Type B pancreatic cell (in vitro differentiated cells): Measurements from ENCODE around the gene REV1. TPM values are rescaled to one million over a fixed set of nuclear protein-coding genes. Genes with fewer than 3 reads are reported as not detected.
"Not testable (repeated sequence)": the region's sequence is repeated elsewhere in the genome, so short reads cannot be mapped to it uniquely, and the experiment has no call there.

Experiments used
- DNase-seq: peaks from one replicate; pipeline ENCODE4 v3.0.0; 2021; ENCODE audit warnings: mixed read lengths; ENCODE audit not compliant: unreplicated experiment; ENCODE audit errors: extremely low spot score
- H3K27ac Mint-ChIP-seq: 2 replicates; pipeline ENCODE4 v1.8.0; 2021; ENCODE audit warnings: mild to moderate bottlenecking, mixed read lengths
- H3K27me3 Mint-ChIP-seq: 2 replicates; pipeline ENCODE4 v1.8.0; 2021; ENCODE audit warnings: mixed read lengths
- H3K36me3 Mint-ChIP-seq: 2 replicates; pipeline ENCODE4 v1.8.0; 2021; ENCODE audit warnings: mixed read lengths
- H3K4me1 Mint-ChIP-seq: one replicate; pipeline ENCODE4 v1.8.0; 2021; ENCODE audit warnings: mixed read lengths; ENCODE audit not compliant: unreplicated experiment
- H3K4me3 Mint-ChIP-seq: 2 replicates; pipeline ENCODE4 v1.8.0; 2021; ENCODE audit warnings: mild to moderate bottlenecking, mixed read lengths
- H3K9me3 Mint-ChIP-seq: 2 replicates; pipeline ENCODE4 v1.8.0; 2021; ENCODE audit warnings: mixed read lengths
- total RNA-seq: library from RNA; stranded (reverse); gene quantifications from 2 replicates; pipeline ENCODE4 v1.2.1, GENCODE V29; 2021; ENCODE audit warnings: low replicate concordance
- TF ChIP-seq, protein P1 (sequence below): fragments of 200-600 bp; sonication (generic); conservative IDR thresholded peaks from 2 replicates; pipeline ENCODE4 v1.5.0; 2021; ENCODE audit warnings: antibody characterized with exemption, mild to moderate bottlenecking

REV1 gene
- total RNA-seq, 1 donor from 2014 or later = 42.6 TPM

DNA sequence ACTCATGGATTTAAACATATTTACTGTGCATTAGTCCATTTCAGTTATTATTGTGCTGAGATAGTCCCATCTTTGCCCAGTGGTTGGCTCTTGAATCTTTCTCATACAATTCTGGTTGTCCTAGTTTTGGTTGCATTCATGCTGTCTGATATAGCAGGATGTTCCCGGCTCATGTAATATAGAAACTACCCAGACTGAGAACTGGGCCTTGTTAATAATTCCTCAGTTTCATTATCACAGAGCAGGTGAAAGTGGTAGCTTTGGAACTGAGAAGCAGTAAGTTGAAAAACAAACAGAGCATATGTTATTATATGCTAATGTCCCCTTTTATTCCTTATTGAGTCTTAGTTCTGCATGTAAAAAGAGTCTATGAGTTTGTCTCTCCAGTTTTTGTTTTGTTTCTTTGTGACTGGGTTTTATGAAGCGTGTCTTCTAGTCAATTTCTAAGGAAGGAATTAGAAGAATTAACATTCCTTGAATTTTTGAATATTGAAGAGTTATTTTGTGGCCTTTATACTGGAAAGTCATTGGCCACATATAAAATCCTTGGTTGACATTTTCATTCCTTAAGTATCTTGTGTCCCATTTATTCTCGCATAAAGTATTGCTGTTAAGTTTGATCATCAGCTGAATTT lies 109.3 kb downstream of the REV1 start:
- H3K27ac Mint-ChIP-seq = no peak overlapping the region
- H3K36me3 Mint-ChIP-seq = peaks cover 45% of the 10 kb centered on the region
- no peaks in the 10 kb centered on the region for H3K4me1 Mint-ChIP-seq
- DNase-seq = no peak
- H3K9me3 Mint-ChIP-seq = no peaks in the 10 kb centered on the region
- TF ChIP-seq, protein P1, sequence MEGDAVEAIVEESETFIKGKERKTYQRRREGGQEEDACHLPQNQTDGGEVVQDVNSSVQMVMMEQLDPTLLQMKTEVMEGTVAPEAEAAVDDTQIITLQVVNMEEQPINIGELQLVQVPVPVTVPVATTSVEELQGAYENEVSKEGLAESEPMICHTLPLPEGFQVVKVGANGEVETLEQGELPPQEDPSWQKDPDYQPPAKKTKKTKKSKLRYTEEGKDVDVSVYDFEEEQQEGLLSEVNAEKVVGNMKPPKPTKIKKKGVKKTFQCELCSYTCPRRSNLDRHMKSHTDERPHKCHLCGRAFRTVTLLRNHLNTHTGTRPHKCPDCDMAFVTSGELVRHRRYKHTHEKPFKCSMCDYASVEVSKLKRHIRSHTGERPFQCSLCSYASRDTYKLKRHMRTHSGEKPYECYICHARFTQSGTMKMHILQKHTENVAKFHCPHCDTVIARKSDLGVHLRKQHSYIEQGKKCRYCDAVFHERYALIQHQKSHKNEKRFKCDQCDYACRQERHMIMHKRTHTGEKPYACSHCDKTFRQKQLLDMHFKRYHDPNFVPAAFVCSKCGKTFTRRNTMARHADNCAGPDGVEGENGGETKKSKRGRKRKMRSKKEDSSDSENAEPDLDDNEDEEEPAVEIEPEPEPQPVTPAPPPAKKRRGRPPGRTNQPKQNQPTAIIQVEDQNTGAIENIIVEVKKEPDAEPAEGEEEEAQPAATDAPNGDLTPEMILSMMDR = no peak
- H3K27me3 Mint-ChIP-seq = no peaks in the 10 kb centered on the region
- H3K4me3 Mint-ChIP-seq = no peak overlapping the region

DNA sequence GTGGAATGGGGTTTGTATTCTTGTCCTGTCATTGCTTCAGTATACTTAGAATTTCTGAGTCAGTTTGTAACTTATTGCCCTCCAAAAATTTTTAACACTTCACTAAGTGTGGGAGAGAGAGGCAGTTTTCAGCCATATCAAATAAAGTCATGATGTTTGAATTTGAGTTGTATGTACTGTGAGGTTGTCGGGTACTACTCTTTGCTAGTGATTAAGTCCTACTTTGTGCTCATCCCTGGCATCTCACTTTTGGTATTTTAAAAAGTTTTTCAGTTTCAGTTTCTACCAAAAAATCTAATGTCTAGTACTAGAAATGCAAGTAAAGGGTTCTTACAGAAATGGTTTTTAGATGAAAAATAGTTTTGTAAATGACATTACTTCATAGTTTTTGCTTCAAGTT lies 111.9 kb downstream of the REV1 start:
- DNase-seq = no peak
- TF ChIP-seq, protein P1 = no peak
- no peak overlapping the region for H3K4me3 Mint-ChIP-seq
- H3K27ac Mint-ChIP-seq = no peak overlapping the region
- H3K27me3 Mint-ChIP-seq = no peaks in the 10 kb centered on the region
- no peaks in the 10 kb centered on the region for H3K4me1 Mint-ChIP-seq
- H3K9me3 Mint-ChIP-seq = peaks cover 4% of the 10 kb centered on the region
- peaks cover 56% of the 10 kb centered on the region for H3K36me3 Mint-ChIP-seq

DNA sequence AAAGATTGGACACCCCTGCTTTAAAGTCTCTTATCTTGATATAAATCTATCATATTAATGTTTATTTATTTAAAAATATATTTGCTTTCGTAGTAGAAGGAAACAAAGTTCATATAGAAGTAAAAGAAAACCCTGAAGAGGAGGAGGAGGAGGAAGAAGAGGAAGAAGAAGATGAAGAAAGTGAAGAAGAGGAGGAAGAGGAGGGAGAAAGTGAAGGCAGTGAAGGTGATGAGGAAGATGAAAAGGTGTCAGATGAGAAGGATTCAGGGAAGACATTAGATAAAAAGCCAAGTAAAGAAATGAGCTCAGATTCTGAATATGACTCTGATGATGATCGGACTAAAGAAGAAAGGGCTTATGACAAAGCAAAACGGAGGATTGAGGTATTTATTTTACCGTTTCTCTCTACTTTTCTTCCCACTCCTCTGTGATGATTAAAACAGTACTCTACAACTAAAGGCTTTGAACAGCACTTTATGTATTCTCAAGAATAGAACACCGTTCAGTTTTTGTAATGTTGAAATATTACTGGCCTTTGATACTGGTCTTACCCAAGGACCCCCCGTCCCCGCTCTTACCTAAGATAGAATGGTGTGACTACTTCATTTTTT lies 113.5 kb downstream of the REV1 start:
- TF ChIP-seq, protein P1 = no peak
- H3K9me3 Mint-ChIP-seq = peaks cover 4% of the 10 kb centered on the region
- no peak for DNase-seq
- no peaks in the 10 kb centered on the region for H3K27me3 Mint-ChIP-seq
- H3K4me3 Mint-ChIP-seq = no peak overlapping the region
- H3K27ac Mint-ChIP-seq = no peak overlapping the region
- no peaks in the 10 kb centered on the region for H3K4me1 Mint-ChIP-seq
- peaks cover 60% of the 10 kb centered on the region for H3K36me3 Mint-ChIP-seq

DNA sequence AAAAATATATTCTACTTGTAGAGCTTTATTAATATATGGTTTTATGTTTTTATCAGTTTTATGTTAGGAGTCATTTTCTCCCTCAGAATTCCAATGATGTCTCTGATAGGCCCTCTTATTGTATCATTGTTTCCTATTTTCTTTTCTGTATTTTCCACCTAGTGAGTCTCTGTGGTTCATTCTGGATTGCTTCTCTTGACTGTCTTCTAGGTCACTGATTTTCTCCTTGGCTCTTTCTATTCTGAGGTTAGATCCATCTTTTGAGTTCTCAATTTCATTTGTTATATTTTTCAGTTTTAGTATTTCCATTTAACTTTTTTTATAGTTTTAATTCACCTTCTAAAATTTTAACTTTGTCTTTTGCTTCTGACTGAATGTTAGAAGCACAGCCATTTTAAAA lies 115.1 kb downstream of the REV1 start:
- no peak for DNase-seq
- Mint-ChIP-seq H3K9me3 (peaks cover 4% of the 10 kb centered on the region), H3K4me3 (no peak overlapping the region), H3K27ac (no peak overlapping the region), H3K4me1 (no peaks in the 10 kb centered on the region), H3K36me3 (peaks cover 52% of the 10 kb centered on the region), H3K27me3 (no peaks in the 10 kb centered on the region)
- TF ChIP-seq, protein P1 = no peak

DNA sequence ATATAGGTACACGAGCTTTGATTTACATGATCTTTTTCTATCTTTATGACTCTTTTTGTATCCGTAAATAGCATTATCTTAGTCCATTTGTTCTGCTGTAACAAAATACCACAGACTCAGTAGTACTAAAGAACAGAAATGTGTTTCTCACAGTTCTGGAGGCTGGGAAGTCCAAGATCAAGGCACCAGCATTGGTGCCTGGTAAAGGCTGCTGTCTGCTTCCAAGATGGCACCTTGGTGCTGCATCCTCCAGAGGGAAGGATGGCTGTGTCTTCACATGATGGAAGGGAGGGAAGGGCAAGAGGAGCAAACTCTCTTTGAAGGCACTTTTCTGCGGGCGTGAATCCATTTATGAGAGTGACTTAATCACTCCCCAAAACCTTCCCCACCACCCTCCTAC lies 116.7 kb downstream of the REV1 start:
- no peak overlapping the region for H3K4me3 Mint-ChIP-seq
- DNase-seq = no peak
- H3K9me3 Mint-ChIP-seq = peaks cover 4% of the 10 kb centered on the region
- H3K36me3 Mint-ChIP-seq = peaks cover 51% of the 10 kb centered on the region
- no peaks in the 10 kb centered on the region for H3K4me1 Mint-ChIP-seq
- no peak overlapping the region for H3K27ac Mint-ChIP-seq
- TF ChIP-seq, protein P1 = no peak
- no peaks in the 10 kb centered on the region for H3K27me3 Mint-ChIP-seq

DNA sequence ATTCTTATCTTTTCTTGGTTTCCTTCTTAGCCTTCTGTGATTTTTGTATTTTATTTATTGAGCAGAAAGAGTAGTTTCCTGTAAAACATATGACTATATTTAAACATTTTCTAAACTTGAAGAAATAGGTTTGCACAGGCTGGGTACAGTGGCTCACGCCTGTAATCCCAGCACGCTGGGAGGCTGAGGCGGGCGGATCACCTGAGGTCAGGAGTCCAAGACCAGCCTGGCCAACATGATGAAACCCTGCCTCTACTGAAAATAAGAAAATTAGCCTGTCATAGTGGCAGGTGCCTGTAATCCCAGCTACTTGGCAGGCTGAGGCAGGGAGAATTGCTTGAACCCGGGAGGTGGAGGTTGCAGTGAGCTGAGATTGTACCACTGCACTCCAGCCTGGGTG lies 121.0 kb downstream of the REV1 start:
- H3K27me3 Mint-ChIP-seq, H3K27ac Mint-ChIP-seq, H3K9me3 Mint-ChIP-seq, DNase-seq, H3K4me1 Mint-ChIP-seq, H3K4me3 Mint-ChIP-seq: not testable (repeated sequence)
- peaks cover 41% of the 10 kb centered on the region for H3K36me3 Mint-ChIP-seq
